GM06990 (cell line): ENCODE measurements around the gene C5orf52.

Experiments used
- DNase-seq: peaks from one replicate; pipeline ENCODE4 v3.0.0-alpha.2; 2011; ENCODE audit not compliant: insufficient read length; ENCODE audit errors: extremely low read depth
- H3K27me3 ChIP-seq: replicated peaks from 2 replicates; pipeline ENCODE4 v1.6.0; 2011; ENCODE audit warnings: low read length; ENCODE audit not compliant: control insufficient read depth, insufficient read depth
- H3K36me3 ChIP-seq: 2 replicates; pipeline ENCODE4 v1.5.1; 2011; ENCODE audit warnings: low read length; ENCODE audit not compliant: control insufficient read depth, insufficient read depth
- H3K4me3 ChIP-seq: replicated peaks from 2 replicates; pipeline ENCODE4 v1.5.1; 2011; ENCODE audit warnings: low read depth, mild to moderate bottlenecking, control low read depth, low read length
- TF ChIP-seq, protein P1 (sequence below): IDR thresholded peaks from 2 replicates; pipeline ENCODE4 v1.5.1; 2011; ENCODE audit warnings: low read length, control low read depth, mild to moderate bottlenecking, inconsistent platforms; ENCODE audit not compliant: insufficient read depth, poor library complexity, severe bottlenecking

Gene C5orf52

GRCh38 chr5:157648275-157648990 is 22.9 kb upstream of the C5orf52 start:
- TF ChIP-seq, protein P1, sequence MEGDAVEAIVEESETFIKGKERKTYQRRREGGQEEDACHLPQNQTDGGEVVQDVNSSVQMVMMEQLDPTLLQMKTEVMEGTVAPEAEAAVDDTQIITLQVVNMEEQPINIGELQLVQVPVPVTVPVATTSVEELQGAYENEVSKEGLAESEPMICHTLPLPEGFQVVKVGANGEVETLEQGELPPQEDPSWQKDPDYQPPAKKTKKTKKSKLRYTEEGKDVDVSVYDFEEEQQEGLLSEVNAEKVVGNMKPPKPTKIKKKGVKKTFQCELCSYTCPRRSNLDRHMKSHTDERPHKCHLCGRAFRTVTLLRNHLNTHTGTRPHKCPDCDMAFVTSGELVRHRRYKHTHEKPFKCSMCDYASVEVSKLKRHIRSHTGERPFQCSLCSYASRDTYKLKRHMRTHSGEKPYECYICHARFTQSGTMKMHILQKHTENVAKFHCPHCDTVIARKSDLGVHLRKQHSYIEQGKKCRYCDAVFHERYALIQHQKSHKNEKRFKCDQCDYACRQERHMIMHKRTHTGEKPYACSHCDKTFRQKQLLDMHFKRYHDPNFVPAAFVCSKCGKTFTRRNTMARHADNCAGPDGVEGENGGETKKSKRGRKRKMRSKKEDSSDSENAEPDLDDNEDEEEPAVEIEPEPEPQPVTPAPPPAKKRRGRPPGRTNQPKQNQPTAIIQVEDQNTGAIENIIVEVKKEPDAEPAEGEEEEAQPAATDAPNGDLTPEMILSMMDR: no peak
- Histone ChIP-seq H3K36me3 (no peaks in the 10 kb centered on the region), H3K4me3 (no peak overlapping the region), H3K27me3 (no peaks in the 10 kb centered on the region)
- DNase-seq: no peak

DNA sequence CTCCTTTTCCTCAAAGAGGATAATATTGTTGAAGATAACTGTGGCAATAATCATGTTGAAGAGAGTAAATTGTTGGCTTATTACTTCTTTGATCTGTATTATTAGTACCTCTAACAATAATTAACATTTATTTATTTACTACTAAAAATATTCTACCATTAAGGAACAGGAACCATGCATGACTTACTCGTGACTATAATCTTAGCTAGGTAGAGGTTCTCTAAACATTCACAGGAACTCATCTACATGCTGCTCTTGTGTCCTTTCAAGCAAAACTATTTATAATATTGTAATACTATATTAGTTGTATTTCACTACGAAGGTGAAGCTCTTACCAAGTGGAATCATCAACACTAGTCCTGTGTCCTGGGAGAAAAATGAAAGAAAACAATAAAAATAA is 22.2 kb upstream of the C5orf52 start:
- no peak for DNase-seq
- no peak overlapping the region for H3K4me3 ChIP-seq
- no peaks in the 10 kb centered on the region for H3K36me3 ChIP-seq
- no peaks in the 10 kb centered on the region for H3K27me3 ChIP-seq
- TF ChIP-seq, protein P1: no peak

- H3K36me3 ChIP-seq: no peaks in the 10 kb centered on the region
- H3K27me3 ChIP-seq: no peaks in the 10 kb centered on the region
- no peak overlapping the region for H3K4me3 ChIP-seq
- DNase-seq: no peak
- TF ChIP-seq, protein P1: no peak
Measured at GRCh38 chr5:157650991-157651611, 20.2 kb upstream of the C5orf52 start.

DNA sequence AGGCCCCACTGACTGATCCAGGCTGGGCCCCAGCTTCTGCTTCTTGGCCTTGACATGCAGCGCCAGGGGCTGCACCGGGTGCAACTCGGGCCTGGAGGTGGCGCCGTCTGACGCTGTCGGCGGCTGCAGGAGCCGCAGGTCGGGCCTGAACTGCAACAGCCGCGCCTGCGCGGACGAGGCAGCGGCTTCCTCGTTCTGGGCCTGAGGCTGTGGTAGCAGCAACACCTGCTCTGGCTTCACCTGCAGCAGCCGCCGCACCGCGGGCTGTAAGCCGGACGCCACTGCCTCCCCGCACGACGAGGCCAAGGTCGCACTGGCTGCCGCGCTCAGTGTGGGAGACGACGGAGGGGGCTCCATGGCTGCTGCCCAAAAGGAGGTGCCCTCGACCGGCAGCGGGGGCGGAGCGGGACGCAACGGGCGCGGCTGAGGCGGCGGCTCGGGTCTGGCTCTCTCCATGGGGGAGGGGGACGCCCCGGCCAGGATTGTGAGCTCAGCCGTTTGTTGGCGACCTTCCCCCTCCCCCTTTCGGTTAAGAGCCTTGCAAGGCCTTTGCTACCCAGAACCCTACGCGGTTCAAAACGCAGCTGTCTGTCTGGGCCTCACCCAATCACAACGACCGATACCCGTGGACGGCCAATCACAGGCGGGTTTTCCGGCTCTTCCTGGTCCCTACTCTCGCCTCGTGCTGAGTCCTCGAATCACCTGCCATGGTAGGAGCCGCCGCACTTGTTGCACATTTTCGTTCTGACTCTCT is 19.5 kb upstream of the C5orf52 start:
- peak; percentile 85 for DNase-seq
- no peaks in the 10 kb centered on the region for H3K27me3 ChIP-seq
- H3K36me3 ChIP-seq: no peaks in the 10 kb centered on the region
- TF ChIP-seq, protein P1: peak; percentile 58
- 0 out of 2 replicates have a peak overlapping the region, but pooled peaks have one; percentile 28 for H3K4me3 ChIP-seq

- TF ChIP-seq, protein P1: no peak
- Histone ChIP-seq H3K4me3 (0 out of 2 replicates have a peak within 1 kb of the TSS, but pooled peaks have one; percentile 28), H3K36me3 (no peaks in the 10 kb centered on the region), H3K27me3 (no peaks in the 10 kb centered on the region)
- DNase-seq: no peak
Measured at GRCh38 chr5:157652377-157652692, 19.0 kb upstream of the C5orf52 start, which contains the start of gene SOX30. Gene SOX30 (minus strand): TSS chr5:157652438. CDS start chr5:157652078, 360 bp downstream.
